T-helper 17 cell (primary cell): ENCODE measurements around the gene CAMK2N1. TPM values are rescaled to one million over a fixed set of nuclear protein-coding genes. Genes with fewer than 3 reads are reported as not detected.
"Not testable (repeated sequence)": the region's sequence is repeated elsewhere in the genome, so short reads cannot be mapped to it uniquely, and the experiment has no call there.

Experiments used
- ATAC-seq: fragments of 150-1000 bp; cut with Tn5 transposase; 2 replicates; pipeline ENCODE4 v1.10.0; 2021; ENCODE audit warnings: mild to moderate bottlenecking, moderate library complexity
- DNase-seq, 3 donors: peaks; one replicate each; pipeline versions ENCODE4 v3.0.0 to v3.0.0-alpha.2; 2020 to 2021
- H3K9me3 ChIP-seq: one replicate; pipeline ENCODE4 v1.7.0; 2013; ENCODE audit warnings: low read length, mild to moderate bottlenecking; ENCODE audit not compliant: control insufficient read depth, poor library complexity, severe bottlenecking
- H3K27ac Mint-ChIP-seq: one replicate; pipeline ENCODE4 v1.8.0; 2022; ENCODE audit warnings: mild to moderate bottlenecking, moderate library complexity, mixed read lengths
- H3K27me3 Mint-ChIP-seq: one replicate; pipeline ENCODE4 v1.8.0; 2022; ENCODE audit warnings: mixed read lengths
- H3K36me3 Mint-ChIP-seq: one replicate; pipeline ENCODE4 v1.8.0; 2022; ENCODE audit warnings: low read depth, mixed read lengths
- H3K4me1 Mint-ChIP-seq: one replicate; pipeline ENCODE4 v1.8.0; 2022; ENCODE audit warnings: mild to moderate bottlenecking, mixed read lengths
- H3K4me3 Mint-ChIP-seq: one replicate; pipeline ENCODE4 v1.8.0; 2022; ENCODE audit warnings: mild to moderate bottlenecking, moderate library complexity, mixed read lengths
- total RNA-seq, 4 donors: library from RNA in 2 of 4; stranded (reverse) in 2 of 4; gene quantifications; one replicate each; pipeline ENCODE4 v1.2.3 and lab custom pipeline; 2022 to 2026

Gene CAMK2N1
- total RNA-seq, 2 donors from 2014 or later: 5.3 to 6.3 TPM

DNA sequence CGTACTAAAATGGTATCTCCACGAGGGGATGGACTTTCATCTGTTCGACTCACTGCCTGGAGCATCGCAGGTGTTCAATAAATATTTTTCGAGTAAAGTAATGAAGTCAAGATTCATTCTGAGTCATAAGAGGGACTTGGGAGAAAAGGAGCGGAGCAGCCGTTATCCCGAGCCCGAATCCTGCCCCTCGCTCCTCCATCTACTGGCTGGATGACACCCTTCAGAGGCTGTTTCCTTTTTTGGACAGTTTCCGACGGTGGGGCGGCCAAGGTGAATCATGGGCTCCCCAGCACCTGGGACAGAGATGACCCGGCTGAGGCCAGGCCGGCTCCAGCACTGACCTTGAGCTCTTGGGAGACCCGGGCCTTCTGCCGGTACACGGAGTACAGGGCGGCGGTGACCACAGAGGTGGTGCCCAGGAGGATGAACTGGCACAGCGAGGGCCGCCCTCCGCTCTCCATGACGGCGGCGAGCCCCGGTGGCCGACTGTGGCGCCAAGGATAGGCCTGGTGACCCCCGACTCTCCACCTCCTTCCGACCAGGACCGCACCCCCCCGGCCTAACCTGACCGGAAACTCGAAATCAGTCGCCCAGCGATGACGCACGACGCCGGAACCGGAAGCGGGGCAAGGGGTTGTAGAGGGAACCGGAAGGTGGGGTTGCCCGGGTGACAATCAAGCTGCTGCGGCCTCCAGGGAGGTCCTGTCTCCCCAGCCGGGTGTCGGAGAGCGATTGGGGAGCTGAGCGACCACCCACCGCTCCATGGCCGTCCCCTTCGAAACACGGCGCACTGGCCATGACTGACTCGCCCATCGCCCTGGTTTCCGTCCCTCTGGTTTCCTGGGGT is 21.8 kb upstream of the CAMK2N1 start, which contains the start of gene MUL1:
MUL1 (minus strand) TSS at position 588 of the 847 bp plus-strand sequence; CDS start at position 461, 127 bp downstream.
- H3K9me3 ChIP-seq: no peaks in the 10 kb centered on the region
- H3K27me3 Mint-ChIP-seq: peaks cover 2% of the 10 kb centered on the region
- peak within 1 kb of the TSS; percentile 87 for H3K4me3 Mint-ChIP-seq
- peak within 1 kb of the TSS; percentile 93 for H3K27ac Mint-ChIP-seq
- ATAC-seq (peak; percentile 89), DNase-seq (peak; percentile 77 to 87 (median 80))
- H3K36me3 Mint-ChIP-seq: no peaks in the 10 kb centered on the region
- peaks cover 11% of the 10 kb centered on the region for H3K4me1 Mint-ChIP-seq

DNA sequence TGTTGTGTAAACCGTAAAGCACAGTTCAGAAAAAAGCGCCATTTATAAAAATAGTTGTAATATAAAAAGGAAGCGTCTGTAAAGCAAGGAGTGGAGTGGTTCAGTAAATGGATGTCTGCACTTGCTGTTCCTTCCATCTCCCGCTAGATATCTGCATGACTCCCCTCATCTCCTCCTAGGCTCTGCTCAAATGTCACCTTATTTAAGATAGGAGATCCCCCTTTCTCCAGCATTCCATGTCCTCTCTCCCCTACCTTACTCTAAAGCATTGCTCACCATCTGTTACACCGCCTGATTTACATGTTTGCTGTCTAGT is 21.2 kb upstream of the CAMK2N1 start:
- ATAC-seq: peak; percentile 50
- no peaks in the 10 kb centered on the region for H3K27me3 Mint-ChIP-seq

DNA sequence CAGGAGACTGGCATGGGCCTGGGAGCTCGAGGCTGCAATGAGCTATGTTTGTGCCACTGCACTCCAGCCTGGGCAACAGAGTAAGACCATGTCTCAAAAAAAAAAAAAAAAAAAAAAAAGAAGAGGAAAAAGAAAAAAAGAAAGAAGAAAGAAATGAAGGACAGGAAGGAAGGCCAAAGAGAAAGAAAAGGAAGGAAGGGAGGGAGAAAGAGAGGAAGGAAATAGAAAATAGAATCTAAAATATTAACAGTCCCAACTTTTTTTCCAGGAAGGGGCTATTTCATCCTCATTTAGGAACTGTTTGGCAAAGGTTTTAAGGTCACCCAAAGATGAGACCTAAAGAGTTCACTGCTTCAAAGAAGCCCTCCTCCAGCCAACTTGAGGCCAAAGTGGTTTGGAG is 19.5 kb upstream of the CAMK2N1 start:
- Mint-ChIP-seq H3K27me3 (no peaks in the 10 kb centered on the region), H3K36me3 (no peaks in the 10 kb centered on the region), H3K4me3 (no peak overlapping the region), H3K4me1 (peaks cover 11% of the 10 kb centered on the region), H3K27ac (peak overlapping the region; percentile 70)
- H3K9me3 ChIP-seq: no peaks in the 10 kb centered on the region
- no peak for DNase-seq
- no peak for ATAC-seq

More for the DNA sequence above, 21.2 kb upstream of the CAMK2N1 start:
- DNase-seq: no peak
- no peaks in the 10 kb centered on the region for H3K9me3 ChIP-seq
- peak overlapping the region; percentile 93 for H3K27ac Mint-ChIP-seq
- H3K36me3 Mint-ChIP-seq: no peaks in the 10 kb centered on the region
- peaks cover 11% of the 10 kb centered on the region for H3K4me1 Mint-ChIP-seq
- peak overlapping the region; percentile 87 for H3K4me3 Mint-ChIP-seq

DNA sequence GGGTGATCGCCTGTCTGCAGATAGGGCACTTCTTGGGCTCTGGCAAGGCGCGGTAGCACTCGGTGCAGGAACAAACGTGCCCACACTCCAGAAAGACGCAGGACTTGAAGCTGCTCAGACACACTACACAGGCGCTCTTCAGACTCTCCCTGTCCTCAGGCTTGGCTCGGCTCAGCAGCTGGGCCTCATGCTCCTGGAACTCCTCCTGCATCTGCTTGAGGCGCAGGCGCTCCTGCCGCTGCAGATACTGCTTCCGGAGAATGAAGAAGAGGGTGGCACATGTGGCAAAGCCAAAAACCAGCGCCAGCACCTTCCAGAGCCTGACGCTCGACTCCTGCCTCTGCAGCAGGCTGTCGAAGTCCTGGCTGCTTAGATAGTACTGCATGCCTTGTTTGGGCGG is 14.7 kb upstream of the CAMK2N1 start:
- no peaks in the 10 kb centered on the region for H3K9me3 ChIP-seq
- no peaks in the 10 kb centered on the region for H3K36me3 Mint-ChIP-seq
- peaks cover 8% of the 10 kb centered on the region for H3K4me1 Mint-ChIP-seq
- DNase-seq (no peak), ATAC-seq (no peak)
- no peak overlapping the region for H3K4me3 Mint-ChIP-seq
- H3K27ac Mint-ChIP-seq: no peak overlapping the region
- no peaks in the 10 kb centered on the region for H3K27me3 Mint-ChIP-seq

DNA sequence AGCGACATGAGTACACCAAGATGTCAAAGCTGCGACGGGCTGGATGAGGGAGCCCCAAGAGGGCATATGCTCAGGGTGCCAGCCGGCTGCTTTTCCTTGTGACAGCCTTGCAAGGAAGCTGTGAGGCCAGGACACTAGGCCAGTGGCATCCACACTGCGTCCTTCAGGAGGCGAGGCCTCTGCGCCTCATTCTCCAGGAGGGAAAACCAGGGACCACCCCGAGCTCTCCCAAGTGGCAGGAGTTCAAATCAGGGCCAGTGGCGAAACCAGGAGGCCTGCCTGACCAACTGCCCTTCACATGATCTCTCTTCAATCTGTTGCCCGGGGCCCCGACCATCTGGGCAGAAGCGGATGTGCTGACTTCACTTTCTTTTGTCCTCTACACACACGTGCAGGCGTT is 13.7 kb upstream of the CAMK2N1 start:
- ATAC-seq (no peak), DNase-seq (no peak)
- H3K27ac Mint-ChIP-seq: no peak overlapping the region
- H3K36me3 Mint-ChIP-seq: no peaks in the 10 kb centered on the region
- peaks cover 6% of the 10 kb centered on the region for H3K4me1 Mint-ChIP-seq
- no peak overlapping the region for H3K4me3 Mint-ChIP-seq
- H3K27me3 Mint-ChIP-seq: no peaks in the 10 kb centered on the region
- H3K9me3 ChIP-seq: no peaks in the 10 kb centered on the region

DNA sequence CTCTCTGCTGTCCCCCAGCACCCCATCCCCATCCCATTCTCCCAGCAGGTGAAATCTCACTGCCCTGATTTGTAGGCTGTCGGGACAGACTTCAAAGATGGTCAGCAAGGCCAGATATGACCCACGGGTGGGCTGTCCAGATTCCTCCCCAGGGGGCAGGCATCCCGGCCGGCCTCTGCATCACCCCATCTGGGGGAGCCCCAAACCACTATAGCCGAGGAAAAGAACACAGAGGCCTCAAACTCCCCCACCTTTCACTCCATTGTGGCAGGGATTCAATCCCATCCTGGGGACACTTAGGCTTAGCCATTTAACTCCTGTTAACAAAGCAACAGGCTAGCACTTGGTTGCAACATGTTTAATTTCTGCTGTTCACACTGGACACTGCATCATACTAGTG is 13.1 kb upstream of the CAMK2N1 start:
- H3K4me3 Mint-ChIP-seq: no peak overlapping the region
- H3K36me3 Mint-ChIP-seq: no peaks in the 10 kb centered on the region
- ATAC-seq: no peak
- no peak for DNase-seq
- H3K9me3 ChIP-seq: no peaks in the 10 kb centered on the region
- peaks cover 2% of the 10 kb centered on the region for H3K4me1 Mint-ChIP-seq
- no peaks in the 10 kb centered on the region for H3K27me3 Mint-ChIP-seq
- H3K27ac Mint-ChIP-seq: no peak overlapping the region

DNA sequence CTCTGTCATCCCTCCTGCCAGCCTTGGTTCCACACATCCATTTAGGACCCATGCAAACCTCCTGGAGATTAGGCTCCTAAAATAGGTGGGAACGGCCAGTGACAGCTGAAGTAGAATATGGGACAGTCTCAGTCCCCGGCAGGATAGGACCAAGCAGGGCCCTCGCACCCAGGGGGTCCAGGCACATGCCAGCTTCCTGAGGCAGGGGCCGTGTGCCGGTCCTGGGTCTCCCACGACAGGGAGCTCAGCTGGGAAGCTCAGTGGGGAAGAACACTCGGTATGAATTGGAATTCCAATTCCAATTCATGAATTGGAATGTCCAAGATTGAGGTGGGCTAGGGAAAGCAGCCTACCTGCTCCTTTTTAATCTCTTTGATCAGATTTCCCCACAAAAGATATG is 12.1 kb upstream of the CAMK2N1 start:
- H3K27ac Mint-ChIP-seq: no peak overlapping the region
- ATAC-seq (no peak), DNase-seq (no peak)
- no peaks in the 10 kb centered on the region for H3K36me3 Mint-ChIP-seq
- no peaks in the 10 kb centered on the region for H3K27me3 Mint-ChIP-seq
- H3K4me3 Mint-ChIP-seq: no peak overlapping the region
- no peaks in the 10 kb centered on the region for H3K9me3 ChIP-seq
- H3K4me1 Mint-ChIP-seq: peaks cover under 1% of the 10 kb centered on the region

DNA sequence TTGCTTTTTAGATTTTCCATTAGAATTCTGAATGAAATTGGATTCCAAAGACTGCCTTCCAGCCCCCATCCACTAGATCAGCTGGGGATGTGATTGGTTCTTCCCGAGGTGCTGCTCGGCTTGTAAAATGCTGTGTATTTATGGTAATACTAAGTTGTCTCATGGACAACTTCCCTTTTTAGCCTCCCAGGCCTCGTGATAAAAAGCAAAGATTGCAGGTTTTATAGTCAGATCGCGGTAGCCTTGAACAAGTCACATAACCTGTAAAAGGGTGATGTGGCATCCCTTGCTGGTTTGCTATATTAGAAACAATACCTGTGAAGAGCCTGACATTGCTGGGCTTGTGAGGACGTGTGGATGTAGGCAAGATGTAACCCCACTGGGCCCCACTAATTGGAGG is 11.5 kb upstream of the CAMK2N1 start:
- Mint-ChIP-seq H3K4me1 (peaks cover 3% of the 10 kb centered on the region), H3K27me3 (no peaks in the 10 kb centered on the region), H3K36me3 (no peaks in the 10 kb centered on the region), H3K27ac (no peak overlapping the region), H3K4me3 (no peak overlapping the region)
- no peak for DNase-seq
- no peaks in the 10 kb centered on the region for H3K9me3 ChIP-seq
- no peak for ATAC-seq

DNA sequence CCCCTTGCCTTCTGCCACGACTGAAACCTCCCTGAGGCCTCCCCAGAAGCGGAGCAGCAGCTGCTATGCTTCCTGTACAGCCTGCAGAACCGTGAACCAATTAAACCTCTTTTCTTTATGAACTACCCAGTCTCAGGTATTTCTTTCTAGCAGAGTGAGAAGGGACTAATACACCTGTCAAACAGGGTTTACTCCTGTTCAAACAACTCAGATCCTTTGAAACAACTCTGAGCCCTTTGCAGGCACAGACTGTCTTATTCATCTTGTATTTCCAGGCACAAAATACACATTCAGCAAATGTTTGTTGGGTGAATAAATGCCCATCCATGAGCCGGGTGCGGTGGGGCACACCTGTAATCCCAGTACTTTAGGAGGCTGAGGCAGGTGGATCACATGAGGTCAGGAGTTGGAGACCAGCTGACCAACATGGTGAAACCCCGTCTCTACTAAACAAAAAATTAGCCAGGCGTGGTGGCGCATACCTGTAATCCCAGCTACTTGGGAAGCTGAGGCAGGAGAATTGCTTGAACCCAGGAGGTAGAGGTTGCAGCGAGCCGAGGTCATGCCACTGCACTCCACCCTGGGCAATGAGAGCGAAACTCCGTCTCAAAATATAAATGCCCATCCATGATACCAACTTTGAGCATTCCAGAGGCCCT is 10.8 kb upstream of the CAMK2N1 start:
- H3K36me3 Mint-ChIP-seq, H3K4me3 Mint-ChIP-seq, H3K27ac Mint-ChIP-seq, ATAC-seq, H3K4me1 Mint-ChIP-seq, H3K9me3 ChIP-seq, H3K27me3 Mint-ChIP-seq, DNase-seq: not testable (repeated sequence)

DNA sequence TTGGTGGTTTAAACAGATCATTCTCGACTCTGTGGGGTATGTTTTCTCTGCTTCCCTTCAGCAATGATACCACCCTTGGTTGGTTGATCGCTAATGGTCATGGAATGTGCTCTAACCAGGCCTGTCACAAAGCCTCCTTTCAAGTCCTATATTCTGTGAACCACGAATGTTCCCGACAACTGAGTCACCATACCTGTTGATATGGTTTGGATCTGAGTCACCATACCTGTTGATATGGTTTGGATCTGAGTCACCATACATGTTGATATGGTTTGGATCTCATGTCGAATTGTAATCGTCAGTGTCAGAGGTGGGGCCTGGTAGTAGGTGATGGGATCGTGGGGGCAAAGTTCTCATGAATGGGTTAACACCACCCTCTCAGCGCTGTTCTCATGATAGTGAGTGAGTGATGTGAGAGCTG is 10.2 kb upstream of the CAMK2N1 start:
- DNase-seq (no peak), ATAC-seq (no peak)
- H3K27me3 Mint-ChIP-seq: no peaks in the 10 kb centered on the region
- no peak overlapping the region for H3K4me3 Mint-ChIP-seq
- H3K27ac Mint-ChIP-seq: no peak overlapping the region
- H3K36me3 Mint-ChIP-seq: no peaks in the 10 kb centered on the region
- H3K4me1 Mint-ChIP-seq: peaks cover 3% of the 10 kb centered on the region
- H3K9me3 ChIP-seq: no peaks in the 10 kb centered on the region

DNA sequence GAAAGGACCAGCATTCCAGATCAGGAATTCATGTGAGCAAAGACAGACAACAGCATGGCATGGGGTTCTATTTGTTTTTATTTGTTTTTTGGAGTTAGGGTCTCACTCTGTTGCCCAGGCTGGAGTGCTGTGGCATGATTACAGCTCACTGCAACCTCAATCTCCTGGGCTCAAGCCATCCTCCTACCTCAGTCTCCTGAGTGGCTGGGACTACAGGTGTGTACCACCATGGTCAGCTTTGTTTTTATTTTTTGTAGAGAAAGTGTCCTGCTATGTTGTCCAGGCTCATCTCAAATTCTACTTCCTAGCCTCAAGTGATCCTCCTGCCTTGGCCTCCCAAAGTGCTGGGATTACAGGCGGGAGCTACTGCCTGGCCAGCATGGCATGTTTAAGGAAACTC is 9.7 kb upstream of the CAMK2N1 start:
- Mint-ChIP-seq H3K27me3 (no peaks in the 10 kb centered on the region), H3K36me3 (no peaks in the 10 kb centered on the region), H3K4me1 (peaks cover 3% of the 10 kb centered on the region), H3K27ac (no peak overlapping the region), H3K4me3 (no peak overlapping the region)
- ATAC-seq (no peak), DNase-seq (no peak)
- H3K9me3 ChIP-seq: no peaks in the 10 kb centered on the region

DNA sequence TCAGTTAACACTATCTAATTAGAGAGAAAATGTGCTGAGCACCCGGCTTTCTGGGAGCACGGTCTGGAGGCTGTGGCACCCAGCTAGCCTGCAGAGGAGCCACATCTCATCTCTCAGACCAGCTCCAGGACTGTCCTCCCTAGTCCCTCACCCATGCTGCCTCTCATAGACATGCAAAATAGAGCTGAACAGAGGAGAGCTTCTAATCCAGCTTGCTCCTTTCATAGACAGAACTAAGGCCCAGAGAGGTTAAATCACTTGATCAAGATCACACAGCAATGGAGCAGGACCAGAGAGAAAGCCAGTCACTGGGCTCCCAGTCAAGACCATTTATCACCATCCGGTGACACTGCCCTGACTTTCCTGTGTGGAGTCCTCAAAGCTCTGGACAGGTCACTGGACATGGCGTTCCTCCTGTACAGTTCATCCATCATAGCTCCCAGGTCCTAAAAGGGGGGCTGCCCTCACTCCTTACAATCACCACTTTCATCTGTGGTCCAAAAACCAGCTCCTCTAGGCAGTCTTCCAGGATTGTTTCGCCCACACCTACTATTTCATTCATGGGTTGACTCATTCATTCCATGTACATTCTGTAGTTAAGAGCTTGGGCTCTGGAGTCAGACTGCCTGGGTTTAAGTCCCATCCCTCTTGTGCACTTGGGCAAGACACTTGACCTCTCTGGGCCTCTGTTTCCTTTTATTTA is 8.8 kb upstream of the CAMK2N1 start:
- Mint-ChIP-seq H3K27me3 (no peaks in the 10 kb centered on the region), H3K27ac (no peak overlapping the region), H3K36me3 (no peaks in the 10 kb centered on the region), H3K4me1 (peaks cover 3% of the 10 kb centered on the region), H3K4me3 (no peak overlapping the region)
- no peak for DNase-seq
- H3K9me3 ChIP-seq: no peaks in the 10 kb centered on the region
- ATAC-seq: no peak

DNA sequence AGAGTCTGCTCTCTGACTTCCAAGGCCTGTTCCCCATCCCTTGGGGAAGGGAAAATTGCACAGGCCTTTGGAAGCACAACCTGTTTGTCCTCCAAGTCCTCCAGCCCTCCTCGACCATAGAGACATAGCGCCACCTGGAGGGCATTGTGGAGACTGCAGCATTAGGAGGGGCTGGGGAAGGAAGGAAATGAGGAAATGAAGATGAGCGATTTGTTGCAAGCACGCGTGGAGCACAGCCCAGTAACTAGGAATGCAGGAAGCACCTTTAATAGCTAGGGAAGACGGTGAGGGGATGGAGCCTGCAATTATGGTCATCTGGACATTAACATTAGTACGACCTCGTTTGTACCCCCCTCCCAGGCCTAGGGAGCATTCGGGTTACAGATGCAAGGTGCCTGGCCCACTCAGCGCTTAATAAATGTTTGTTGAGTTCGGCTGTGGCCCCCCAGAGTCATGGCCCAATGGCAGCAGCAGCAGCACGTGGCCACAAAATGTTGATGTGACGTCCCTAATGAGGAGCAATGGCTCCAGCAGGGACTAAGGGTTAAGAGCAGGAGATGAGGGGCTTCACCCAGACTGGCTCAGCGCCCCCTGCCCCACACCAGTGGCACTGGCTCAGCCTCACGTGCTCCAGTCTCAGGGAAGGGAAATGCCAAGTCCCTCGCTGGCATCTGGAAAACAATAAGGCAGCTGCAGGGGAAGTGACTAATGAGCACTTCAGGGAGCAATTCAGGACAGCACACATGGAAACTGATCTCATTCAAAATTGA is 8.0 kb upstream of the CAMK2N1 start:
- peak; percentile 59 to 85 (median 66) for DNase-seq
- Mint-ChIP-seq H3K36me3 (no peaks in the 10 kb centered on the region), H3K27ac (no peak overlapping the region), H3K4me1 (peaks cover 3% of the 10 kb centered on the region), H3K4me3 (no peak overlapping the region), H3K27me3 (no peaks in the 10 kb centered on the region)
- ATAC-seq: peak; percentile 90
- H3K9me3 ChIP-seq: no peaks in the 10 kb centered on the region
